K562 (cell line): ENCODE measurements around the gene USP15. TPM values are rescaled to one million over a fixed set of nuclear protein-coding genes. Genes with fewer than 3 reads are reported as not detected.

Experiments
- ATAC-seq: fragments of 200-7000 bp; cut with Tn5 transposase; 3 replicates; pipeline ENCODE4 v1.9.1; 2020; ENCODE audit warnings: moderate library complexity
- BruUV-seq: library from RNA; stranded (reverse); fragments of 400-500 nt; replicated peaks from 2 replicates; lab custom pipeline; 2021; lab: Mats Ljungman, UMichigan
- CTCF ChIA-PET: fragments of 300-600 bp; formaldehyde crosslinking; extraction: SDS; loops from one replicate; lab custom pipeline; 2021; ENCODE audit warnings: low intra/inter-chr PET ratio; lab: Yijun Ruan, JAX
- POLR2A ChIA-PET: fragments of 300-600, 350-650 bp; sonication (Branson Sonifier 250); formaldehyde crosslinking; extraction: SDS; loops from one replicate; lab custom pipeline; 2021; ENCODE audit warnings: antibody characterized with exemption, inconsistent platforms; lab: Yijun Ruan, JAX
- DNase-seq, 4 experiments: peaks; one replicate each; pipeline versions ENCODE4 v3.0.0 to v3.0.0-alpha.2; 2011 to 2018; ENCODE audit warnings: low spot score in 3 of 4, mixed read lengths in 3 of 4; ENCODE audit errors: extremely low read depth in 1 of 4
- FAIRE-seq: peaks from 2 replicates; lab custom pipeline; 2011; peaks lifted over from hg19 to GRCh38; lab: Jason Lieb, UNC
- H2AFZ ChIP-seq: 2 replicates; pipeline ENCODE4 v1.6.0; 2011; ENCODE audit warnings: low read depth, low read length, control low read depth, inconsistent platforms
- H3K27ac ChIP-seq: fragments of 200-600 bp; 3 replicates; pipeline ENCODE4 v1.8.0; 2011; ENCODE audit warnings: low read depth, mild to moderate bottlenecking, control low read depth, inconsistent platforms, low read length, moderate library complexity, mixed read lengths; ENCODE audit errors: extremely low read depth
- H3K27me3 ChIP-seq, 2 experiments: fragments of 300-600 bp in 1 of 2; 2 replicates in 1 of 2; 3 replicates in 1 of 2; pipeline versions ENCODE4 v1.6.0 to v1.8.0; 2011; ENCODE audit warnings: inconsistent platforms in 2 of 2, low read length in 2 of 2, mild to moderate bottlenecking in 1 of 2, mixed read lengths in 1 of 2, moderate library complexity in 1 of 2; ENCODE audit not compliant: control insufficient read depth in 2 of 2, insufficient read depth in 2 of 2
- H3K36me3 ChIP-seq: fragments of 300-600 bp; 3 replicates; pipeline ENCODE4 v1.8.0; 2011; ENCODE audit warnings: mild to moderate bottlenecking, low read length, inconsistent platforms; ENCODE audit not compliant: control insufficient read depth, insufficient read depth
- H3K4me1 ChIP-seq, 2 experiments: fragments of 200-600 bp in 1 of 2; replicated peaks in 1 of 2; 2 replicates in 1 of 2; 3 replicates in 1 of 2; pipeline versions ENCODE4 v1.5.1 to v1.8.0; 2011; ENCODE audit warnings: inconsistent platforms in 2 of 2, low read length in 2 of 2, mild to moderate bottlenecking in 1 of 2, mixed read lengths in 1 of 2, moderate library complexity in 1 of 2; ENCODE audit not compliant: control insufficient read depth in 2 of 2, insufficient read depth in 2 of 2
- H3K4me2 ChIP-seq: 2 replicates; pipeline ENCODE4 v1.6.1; 2011; ENCODE audit warnings: low read length, control low read depth, inconsistent platforms, mixed read lengths; ENCODE audit not compliant: insufficient read depth
- H3K4me3 ChIP-seq: fragments of 200-600 bp; sonication (generic), shearing (Covaris generic); 2 replicates; pipeline ENCODE4 v1.5.1; 2016; ENCODE audit warnings: control low read depth, inconsistent platforms
- H3K79me2 ChIP-seq: fragments of 200-600 bp; 3 replicates; pipeline ENCODE4 v1.8.0; 2011; ENCODE audit warnings: low read length, inconsistent platforms; ENCODE audit not compliant: control insufficient read depth, insufficient read depth
- H3K9ac ChIP-seq, 2 experiments: 2 replicates each; pipeline versions ENCODE4 v1.6.0 to v1.6.1; 2011; ENCODE audit warnings: low read depth in 2 of 2, low read length in 2 of 2, control low read depth in 1 of 2, inconsistent platforms in 1 of 2, mild to moderate bottlenecking in 1 of 2, mixed read lengths in 1 of 2; ENCODE audit not compliant: insufficient read depth in 1 of 2
- H3K9me1 ChIP-seq: one replicate; pipeline ENCODE4 v1.6.0; 2011; ENCODE audit warnings: inconsistent platforms, mild to moderate bottlenecking, low read length, moderate library complexity; ENCODE audit not compliant: control insufficient read depth, insufficient read depth
- H3K9me3 ChIP-seq: replicated peaks from 2 replicates; pipeline ENCODE4 v1.5.1; 2011; ENCODE audit warnings: low read depth, low read length, inconsistent platforms; ENCODE audit not compliant: control insufficient read depth, insufficient read depth
- H4K20me1 ChIP-seq: replicated peaks from 2 replicates; pipeline ENCODE4 v1.6.1; 2011; ENCODE audit warnings: low read length, inconsistent platforms, mixed read lengths; ENCODE audit not compliant: control insufficient read depth, insufficient read depth
- ARNT ChIP-seq, 2 experiments: fragments of 450-650 bp; IDR thresholded peaks; 2 replicates each; pipeline ENCODE4 v1.6.1; 2016; ENCODE audit warnings: mild to moderate bottlenecking in 1 of 2
- DACH1 ChIP-seq: fragments of 450-650 bp; IDR thresholded peaks from 2 replicates; pipeline ENCODE4 v1.6.1; 2018; ENCODE audit not compliant: partially characterized antibody
- HMG20B ChIP-seq: fragments of 250-450 bp; sonication (Bioruptor Pico); IDR thresholded peaks from 2 replicates; pipeline ENCODE4 v1.5.0; 2021; ENCODE audit warnings: mild to moderate bottlenecking
- NRF1 ChIP-seq, 2 experiments: fragments of 450-650 bp; IDR thresholded peaks in 1 of 2; conservative IDR thresholded peaks in 1 of 2; 2 replicates each; pipeline ENCODE4 v1.6.1; 2014; ENCODE audit warnings: mild to moderate bottlenecking in 2 of 2
- SMARCB1 ChIP-seq: IDR thresholded peaks from 2 replicates; pipeline ENCODE4 v1.6.1; 2011; ENCODE audit warnings: improper control_type of control experiment, low read depth; ENCODE audit not compliant: insufficient read length
- ZNF121 ChIP-seq: sonication (generic); formaldehyde crosslinking; conservative IDR thresholded peaks from 2 replicates; pipeline ENCODE4 v1.8.0; 2022; ENCODE audit warnings: missing genetic modification reagents
- WGBS: fragments of 100-300 bp; shearing (Covaris generic); methylation state at CpG from one replicate; pipeline ENCODE4 v1.1.6; 2016; ENCODE audit warnings: low coverage, mixed read lengths; ENCODE audit not compliant: insufficient coverage; ENCODE audit errors: missing lambda C conversion rate; 5-methylcytosine and 5-hydroxymethylcytosine counted together
- in situ Hi-C: fragments of 300-500 bp; cut with MboI; formaldehyde crosslinking; loops from 4 replicates; pipeline ENCODE4 v1.15.0; 2018; ENCODE audit warnings: inconsistent platforms, mixed read lengths
- intact Hi-C: fragments of 100-400 bp; cut with micrococcal nuclease; formaldehyde crosslinking; loops from 2 replicates; pipeline ENCODE4 v1.14.2; 2022
- polyA plus RNA-seq, 8 experiments: library from polyadenylated mRNA; depleted of rRNA in 4 of 8; stranded (reverse) in 5 of 8; unstranded in 3 of 8; fragments of >200 nt; fragmentation: Nextera tagmentation in 2 of 8; fragmentation: Illumina TruSeq in 1 of 8; extraction: Ambion mirVana in 2 of 8; extraction: Trizol in 1 of 8; gene quantifications; 2 replicates each; pipeline versions ENCODE4 v1.2.1 to v1.2.3, GENCODE V29; 2011 to 2014; ENCODE audit warnings: inconsistent platforms in 1 of 8, missing spikeins in 1 of 8
- total RNA-seq, 7 experiments: library from RNA; depleted of rRNA in 6 of 7; stranded (reverse); fragments of >200 nt in 6 of 7; fragmentation: Illumina TruSeq in 2 of 7; extraction: Trizol in 2 of 7; gene quantifications; 2 replicates each; pipeline versions ENCODE4 v1.2.1 to v1.2.3, GENCODE V29; 2011 to 2021; ENCODE audit warnings: low replicate concordance in 1 of 7

Gene USP15
- total and polyA plus RNA-seq, 9 of the 15 experiments (the other 6 are each of a cell fraction or from before 2014, with no cell fraction given) = 140 to 272 (median 182) TPM

DNA sequence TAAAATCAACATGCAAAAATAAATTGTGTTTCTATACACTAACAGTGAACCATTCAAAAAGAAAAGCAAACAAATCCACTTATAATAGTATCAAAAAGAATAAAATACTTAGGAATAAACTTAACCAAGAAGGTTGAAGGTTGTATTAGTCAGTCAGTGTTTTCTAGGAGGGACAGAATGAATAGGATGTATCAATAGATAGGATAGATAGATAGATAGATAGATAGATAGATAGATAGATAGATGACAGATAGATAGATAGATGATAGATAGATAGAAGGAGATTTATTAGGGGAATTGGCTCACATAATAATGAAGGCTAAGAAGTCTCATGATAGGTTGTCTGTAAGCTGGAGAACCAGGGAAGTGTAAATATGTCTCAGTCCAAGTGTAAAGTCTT, 169.3 kb downstream of the USP15 start:
- no peaks in the 10 kb centered on the region for H3K4me1 ChIP-seq
- ATAC-seq = no peak
- in situ Hi-C loops = loop anchor here (25.0 kb wide), 1 partner anchor 633 kb away; no protein-coding TSS in a partner anchor
- intact Hi-C loops = no loop called here
- ChIA-PET POLR2A (interaction anchor here (0.8 kb wide), 1 partner anchor 35 kb away, joined by 3 read pairs; no protein-coding TSS in a partner anchor), CTCF (no interaction called here)
- H3K27ac ChIP-seq = no peak overlapping the region
- no peaks in the 10 kb centered on the region for H3K9me1 ChIP-seq
- no TSS peak for BruUV-seq
- no peak overlapping the region for H3K4me2 ChIP-seq
- no peak for FAIRE-seq
- no peaks in the 10 kb centered on the region for H3K27me3 ChIP-seq
- no peak for DNase-seq
- no peak overlapping the region for H2AFZ ChIP-seq
- H3K36me3 ChIP-seq = no peaks in the 10 kb centered on the region
- no peak overlapping the region for H3K9ac ChIP-seq
- H3K79me2 ChIP-seq = no peaks in the 10 kb centered on the region
- no peaks in the 10 kb centered on the region for H4K20me1 ChIP-seq
- TF ChIP-seq HMG20B (CRISPR knock-in tag) (no peak), DACH1 (peak; percentile 92), ARNT (IDR thresholded peaks at IDR 0.05) (no peak)
- no peak overlapping the region for H3K4me3 ChIP-seq
- H3K9me3 ChIP-seq = no peaks in the 10 kb centered on the region

DNA sequence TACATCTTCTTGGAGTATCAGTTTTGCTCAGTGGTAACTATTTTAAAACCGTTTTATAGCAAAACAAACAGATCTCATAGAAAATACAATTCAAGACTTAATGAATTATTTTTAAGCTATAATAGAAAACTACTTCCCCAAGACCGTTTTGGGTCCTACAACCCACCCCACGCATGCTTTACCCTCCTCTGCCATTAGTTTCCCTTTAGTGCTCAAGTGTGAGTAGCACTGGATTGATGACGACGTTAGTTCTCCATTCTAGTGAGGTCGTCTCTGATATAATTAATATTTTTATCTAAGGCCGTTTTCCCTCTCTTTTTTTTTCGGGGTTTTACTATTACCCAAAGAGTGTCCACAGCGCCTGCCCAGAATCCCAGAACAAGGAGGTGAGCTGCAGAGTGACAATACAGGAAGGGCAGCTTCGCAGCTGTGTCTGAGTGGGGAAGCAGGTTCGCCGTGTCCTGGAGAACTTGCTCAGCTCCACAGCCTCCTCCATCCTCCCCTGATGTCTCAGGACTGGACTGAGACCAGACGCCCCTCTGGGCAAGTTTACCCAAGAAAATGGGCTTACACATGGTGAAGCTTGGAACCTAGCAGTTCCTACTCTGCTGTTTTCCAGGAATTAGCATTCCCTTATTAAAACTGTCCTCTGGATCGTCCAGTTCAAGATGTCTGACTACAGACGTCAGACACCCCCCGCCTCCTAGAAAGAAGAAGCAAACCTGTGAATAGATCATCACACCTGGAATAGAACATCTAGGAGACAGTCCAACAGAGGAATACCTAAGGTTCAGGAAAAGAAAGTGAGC, 174.5 kb downstream of the USP15 start:
- H3K9ac ChIP-seq = peak overlapping the region; percentile 8 to 56; a peak in 1 of 4 replicates
- peak overlapping the region; percentile 74 for H3K4me2 ChIP-seq
- H3K9me3 ChIP-seq = no peaks in the 10 kb centered on the region
- CTCF ChIA-PET = no interaction called here
- H2AFZ ChIP-seq = peak overlapping the region; percentile 91
- intact Hi-C loops = loop anchor here (5.0 kb wide), 3 partner anchors 148 to 633 kb away; a partner anchor contains a TSS
- in situ Hi-C loops = loop anchor here (5.0 to 25.0 kb wide), 2 partner anchors 358 to 628 kb away; no protein-coding TSS in a partner anchor
- H3K4me3 ChIP-seq = peak overlapping the region; percentile 25
- no peak overlapping the region for H3K27ac ChIP-seq
- DNase-seq (no peak), FAIRE-seq (no peak)
- peaks cover 0 to 16% of the 10 kb centered on the region in 2 experiments; a peak in 2 of 5 replicates for H3K27me3 ChIP-seq
- TF ChIP-seq NRF1 (conservative IDR thresholded peaks at IDR 0.05 in 1 of 2, IDR thresholded peaks at IDR 0.05 in 1 of 2) (peak; percentile 28 to 29; a peak in 1 of 4 replicates), ZNF121 (CRISPR knock-in tag) (no peak), SMARCB1 (no peak)
- TF ChIP-seq, all 486 proteins: peak for 1
- Histone ChIP-seq H3K4me1 (peaks cover 0 to 16% of the 10 kb centered on the region in 2 experiments; a peak in 3 of 5 replicates), H3K9me1 (no peaks in the 10 kb centered on the region), H3K79me2 (no peaks in the 10 kb centered on the region), H4K20me1 (no peaks in the 10 kb centered on the region), H3K36me3 (no peaks in the 10 kb centered on the region)
- 9% methylated on average over 16 of the region's 16 CpGs for WGBS
- no TSS peak for BruUV-seq
- POLR2A ChIA-PET = interaction anchor here (0.7 to 1.7 kb wide), 5 partner anchors 9 to 206 kb away, joined by 3 to 6 read pairs (median 3); partner anchors contain the start of gene MON2
- ATAC-seq = peak; percentile 52
